NCI-H69 (cell line): ENCODE data around the gene OR2H1.

Source experiments
- DNase-seq: peaks from one replicate; lab custom pipeline; 2025; lab: John Stamatoyannopoulos, UW

Gene OR2H1

DNA sequence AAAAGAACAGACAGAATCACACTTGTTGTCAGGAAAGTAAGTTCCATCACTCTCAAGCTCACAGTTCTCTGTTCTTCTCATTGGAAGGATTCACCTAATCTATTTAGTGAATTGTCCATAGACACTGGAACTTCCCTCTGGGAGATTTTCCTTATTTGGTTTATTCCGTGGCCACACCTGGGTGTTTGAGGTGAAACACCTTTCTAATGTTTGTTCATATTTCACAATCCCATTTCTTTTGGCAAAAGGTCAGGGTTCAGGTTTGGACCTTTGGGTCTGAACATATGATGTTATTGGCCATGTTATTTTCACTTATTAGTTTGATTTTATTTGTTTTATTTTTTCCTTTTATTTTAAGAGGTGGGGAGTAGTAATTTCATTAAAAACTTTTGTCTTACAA, 26.8 kb downstream of the OR2H1 start:
- DNase-seq, result no peak

DNA sequence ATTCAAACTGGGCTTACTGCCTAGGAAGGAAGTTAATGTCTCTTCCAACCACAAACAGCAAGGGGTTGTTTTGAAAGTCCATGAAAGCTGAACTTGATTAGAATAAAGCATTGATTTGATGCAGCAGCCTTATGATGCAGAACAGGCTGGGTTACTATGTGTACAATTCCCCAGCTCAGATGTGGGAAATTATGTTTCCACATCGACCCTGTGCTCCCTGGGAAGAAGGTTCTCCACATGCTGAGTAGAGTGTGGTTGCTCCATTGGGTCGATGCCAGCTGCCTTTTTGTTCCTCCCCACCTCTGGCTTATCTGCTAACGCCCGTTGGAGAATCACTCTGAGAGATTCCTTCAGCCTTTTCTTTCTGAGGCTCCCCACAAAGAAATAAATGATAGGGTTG, 29.6 kb downstream of the OR2H1 start:
- DNase-seq, result no peak

- no peak for DNase-seq
Observed at GRCh38 chr6:29487131-29487530, 30.2 kb downstream of the OR2H1 start.

- no peak for DNase-seq
Observed at GRCh38 chr6:29487660-29488059, 30.7 kb downstream of the OR2H1 start, which contains the start of gene MAS1L. Gene MAS1L (minus strand): TSS chr6:29487956. CDS start chr6:29487902, 54 bp downstream.

- DNase-seq, result no peak
Observed at GRCh38 chr6:29488874-29489273, 31.9 kb downstream of the OR2H1 start.

GRCh38 chr6:29489286-29489685, 32.3 kb downstream of the OR2H1 start:
- DNase-seq, result no peak

DNA sequence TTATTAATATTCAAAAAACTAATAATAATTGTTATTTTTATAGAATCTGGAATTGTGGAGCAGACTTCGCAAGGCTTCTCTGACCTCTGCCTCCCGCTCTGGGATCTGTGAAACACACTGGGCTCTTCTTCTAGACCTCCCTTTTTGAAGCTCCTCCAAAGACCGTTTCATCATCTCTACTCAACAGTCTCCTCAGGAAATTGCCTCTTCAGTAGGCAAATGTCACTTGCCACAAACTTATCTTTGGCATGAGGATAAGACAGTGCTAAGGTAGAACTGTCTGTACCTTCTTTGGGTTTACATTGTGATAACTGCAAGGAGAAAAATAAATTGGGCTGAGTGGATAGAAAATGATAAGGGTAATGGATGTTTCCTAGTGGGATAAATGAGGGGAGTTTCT, 33.1 kb downstream of the OR2H1 start:
- DNase-seq, result no peak

GRCh38 chr6:29490552-29490951, 33.6 kb downstream of the OR2H1 start:
- DNase-seq, result no peak

DNA sequence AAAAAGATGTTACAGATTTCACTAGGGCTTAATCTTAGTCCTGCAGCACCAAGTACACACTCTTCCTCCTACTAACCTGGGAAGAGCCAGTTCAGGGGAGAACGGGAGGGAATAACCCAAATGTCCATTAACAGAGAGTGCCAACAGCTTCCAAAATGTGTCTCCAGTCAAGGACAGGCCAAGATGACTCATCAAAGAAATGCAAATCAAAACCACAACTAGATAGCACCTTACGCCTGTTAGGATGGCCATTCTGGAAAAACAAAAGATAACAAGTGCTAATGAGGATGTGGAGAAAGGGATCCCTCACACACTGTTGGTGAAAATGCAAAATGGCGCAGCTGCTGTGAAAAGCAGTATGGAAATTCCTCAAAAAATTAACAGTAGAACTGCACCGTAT, 34.6 kb downstream of the OR2H1 start:
- DNase-seq, result no peak

- no peak for DNase-seq
Observed at GRCh38 chr6:29493261-29493660, 36.3 kb downstream of the OR2H1 start.

- DNase-seq, result no peak
Observed at GRCh38 chr6:29494131-29494530, 37.2 kb downstream of the OR2H1 start.

GRCh38 chr6:29495571-29495970, 38.6 kb downstream of the OR2H1 start:
- no peak for DNase-seq

DNA sequence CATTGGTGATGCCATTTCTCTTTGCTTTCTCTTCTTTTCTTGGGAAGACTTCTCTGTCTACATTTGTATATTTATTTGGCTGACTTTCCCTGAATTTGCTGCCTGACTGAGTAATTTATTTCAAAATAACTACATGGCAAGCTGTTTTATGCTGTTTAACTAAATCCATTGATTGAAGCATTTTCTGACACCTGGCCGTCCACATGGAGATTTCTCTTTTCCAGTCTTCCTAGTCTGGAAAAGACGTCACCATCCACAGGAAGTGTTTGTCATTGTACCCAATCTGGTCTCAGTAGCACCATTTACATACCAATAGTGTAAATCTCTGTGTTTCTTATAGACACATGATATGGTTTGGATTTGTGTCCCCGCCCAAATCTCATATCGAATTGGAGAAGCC, 40.0 kb downstream of the OR2H1 start:
- no peak for DNase-seq

DNA sequence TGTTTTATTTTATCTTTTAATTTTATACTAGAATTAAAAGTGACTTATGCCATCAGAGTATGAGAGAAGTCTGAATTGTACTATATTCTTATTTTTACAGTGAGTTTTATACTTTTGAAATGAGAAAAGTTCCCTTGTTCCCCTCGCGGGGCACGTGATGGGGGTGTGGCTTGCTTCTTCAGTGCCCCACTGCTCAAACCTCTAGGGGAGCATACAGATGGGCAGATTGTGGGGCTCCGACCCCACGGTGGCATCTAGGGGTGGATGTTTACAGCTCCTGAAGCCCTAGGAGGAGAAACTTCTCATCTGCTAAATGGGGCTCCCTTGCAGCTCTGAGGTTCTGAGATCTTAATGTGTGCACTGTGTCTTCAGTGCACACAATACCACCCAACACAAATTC, 42.7 kb downstream of the OR2H1 start:
- DNase-seq, result no peak

- DNase-seq, result no peak
Observed at GRCh38 chr6:29500594-29500993, 43.6 kb downstream of the OR2H1 start.

GRCh38 chr6:29501106-29501505, 44.2 kb downstream of the OR2H1 start:
- no peak for DNase-seq

GRCh38 chr6:29502181-29502580, 45.2 kb downstream of the OR2H1 start:
- no peak for DNase-seq

DNA sequence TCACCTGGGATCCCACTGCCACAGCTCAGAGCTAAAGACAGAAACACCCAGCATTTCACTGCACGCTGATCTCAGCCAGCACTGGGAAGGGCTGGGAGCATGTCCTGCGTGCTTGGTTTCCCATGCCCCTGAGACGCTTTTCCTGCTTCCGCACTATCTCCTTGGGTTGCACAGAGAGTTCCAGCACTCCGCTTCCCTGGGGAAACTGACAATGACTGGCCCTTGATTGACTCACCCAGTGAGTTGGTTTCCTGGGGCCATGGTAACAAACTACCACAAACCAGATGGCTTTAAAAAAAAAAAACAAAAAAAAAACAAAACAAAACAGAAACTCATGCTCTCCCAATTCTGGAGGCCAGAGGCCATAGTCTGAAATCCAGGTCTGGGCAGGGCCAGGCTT, 45.6 kb downstream of the OR2H1 start:
- DNase-seq, result no peak

DNA sequence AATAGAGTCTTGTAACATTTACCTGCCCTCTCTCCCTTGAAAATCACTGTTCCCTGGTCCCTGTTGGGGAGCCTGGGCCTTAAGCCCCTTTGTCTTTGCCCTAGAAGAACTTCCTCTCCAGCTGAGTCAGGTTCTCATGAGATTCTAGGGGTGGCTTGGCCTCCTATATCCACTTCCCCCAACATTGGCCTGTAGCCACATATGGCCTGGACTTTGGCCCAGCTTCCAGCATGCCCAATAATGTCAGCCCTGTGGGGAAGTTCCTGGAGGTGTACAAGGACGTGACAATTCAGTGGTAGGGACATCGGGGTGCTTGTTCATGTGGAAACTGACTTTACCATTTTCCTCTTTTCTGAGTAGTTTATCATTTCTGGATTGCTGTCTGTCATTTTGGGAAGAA, 48.0 kb downstream of the OR2H1 start:
- no peak for DNase-seq

DNA sequence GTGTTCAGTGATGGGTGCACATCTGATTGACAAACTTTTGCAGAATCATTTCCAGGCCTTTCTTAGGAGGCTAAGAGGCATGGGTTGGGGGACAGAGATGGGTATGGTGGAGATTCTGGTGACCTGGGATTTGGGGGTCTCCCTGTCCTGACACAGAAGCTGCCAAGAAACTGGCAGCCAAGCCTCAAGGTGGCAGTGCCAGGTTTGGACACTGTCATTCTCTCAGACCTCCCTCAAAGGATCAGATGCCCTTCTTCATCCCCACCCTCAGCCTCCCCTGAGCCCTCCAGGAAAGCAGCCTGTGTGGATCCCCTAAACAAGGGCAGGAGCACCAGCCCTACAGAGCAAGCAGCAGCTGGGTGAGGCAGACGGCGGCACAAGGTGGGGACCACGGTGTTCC, 48.9 kb downstream of the OR2H1 start:
- no peak for DNase-seq

DNA sequence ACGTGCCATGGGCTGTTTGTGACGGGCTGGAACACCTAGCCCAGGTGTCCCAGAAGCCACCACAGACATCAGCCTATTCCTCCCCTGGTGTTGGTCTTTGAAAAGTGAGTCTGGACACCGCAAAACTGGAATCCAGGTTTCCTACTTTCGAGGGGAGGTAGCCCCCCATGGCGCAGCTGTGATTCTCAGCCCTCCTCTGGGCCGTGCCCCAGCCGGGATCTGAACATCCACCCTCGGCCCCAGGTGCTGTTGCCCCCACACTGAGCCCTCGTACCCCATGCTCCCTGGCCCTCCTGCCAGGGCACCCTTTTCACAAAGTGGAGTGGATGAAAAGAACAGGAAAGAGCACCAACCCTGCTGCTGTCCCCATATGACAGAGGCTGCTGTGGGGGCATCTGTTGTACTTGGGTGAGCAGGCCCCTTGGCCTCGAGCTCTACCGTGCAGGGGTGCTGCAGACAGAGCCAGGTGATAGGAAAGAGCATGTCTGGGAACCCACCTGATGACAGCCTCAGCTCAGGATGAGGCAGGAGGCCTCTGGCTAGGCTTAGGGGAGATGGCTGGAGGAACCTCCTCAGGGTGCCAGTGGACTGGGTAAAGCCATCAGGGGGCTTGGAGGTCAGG, 49.6 kb downstream of the OR2H1 start:
- DNase-seq, result no peak

GRCh38 chr6:29507319-29507718, 50.4 kb downstream of the OR2H1 start:
- no peak for DNase-seq

GRCh38 chr6:29509239-29509638, 52.3 kb downstream of the OR2H1 start:
- no peak for DNase-seq

DNA sequence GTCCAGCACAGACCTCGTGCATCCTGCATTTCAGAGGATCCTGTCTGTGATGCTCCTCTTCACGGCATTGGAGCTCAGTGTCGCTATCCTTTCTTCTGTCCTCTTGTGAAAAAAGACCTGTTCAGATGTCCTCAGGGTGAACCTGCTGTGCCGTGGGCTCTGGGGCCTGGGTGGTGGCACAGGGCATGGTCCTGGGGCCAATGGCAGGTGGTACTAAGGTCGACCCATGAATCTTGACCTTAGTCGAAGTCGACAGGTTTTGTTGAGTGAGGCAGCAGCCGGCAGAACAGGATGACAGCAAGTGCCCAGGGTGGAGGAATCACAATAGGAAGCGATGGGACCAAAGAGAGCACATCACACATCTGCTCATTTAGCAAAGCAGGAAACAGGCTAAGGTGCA, 52.8 kb downstream of the OR2H1 start:
- DNase-seq, result no peak

DNA sequence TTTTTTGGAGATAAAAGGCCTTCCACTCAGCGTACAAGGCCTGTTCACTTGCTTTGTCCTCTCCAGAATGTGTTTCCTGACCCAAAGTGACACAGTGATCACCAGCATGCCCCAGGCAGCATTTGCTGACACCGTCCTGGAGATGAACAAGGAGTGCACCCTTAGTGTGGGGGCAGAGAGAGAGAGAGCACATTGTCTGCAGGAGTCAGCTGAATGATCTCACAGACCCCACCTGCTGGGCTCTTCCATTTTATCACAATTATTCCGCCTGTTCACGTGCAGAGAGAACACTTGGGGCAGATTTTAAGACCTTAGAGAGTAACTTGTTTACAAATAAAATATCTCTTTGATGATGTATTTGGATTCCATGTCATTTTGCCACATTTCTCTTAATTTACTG, 53.2 kb downstream of the OR2H1 start:
- DNase-seq, result no peak
